WTC11 (cell line): ENCODE measurements around the gene CCDC182. TPM values are rescaled to one million over a fixed set of nuclear protein-coding genes. Genes with fewer than 3 reads are reported as not detected.

Experiments used
- ATAC-seq: fragments of 200-7000 bp; cut with Tn5 transposase; 2 replicates; pipeline ENCODE4 v1.10.0; 2021; ENCODE audit warnings: mild to moderate bottlenecking, moderate library complexity
- CTCF ChIA-PET: fragments of 300-600 bp; sonication (Branson Sonifier 250); formaldehyde crosslinking; loops from one replicate; lab custom pipeline; 2021; ENCODE audit warnings: antibody characterized with exemption; lab: Charles Lee
- POLR2A ChIA-PET: fragments of 350-600 bp; sonication (Branson Sonifier 250); formaldehyde crosslinking; loops from one replicate; lab custom pipeline; 2021; ENCODE audit warnings: antibody characterized with exemption; lab: Charles Lee
- DNase-seq: peaks from one replicate; pipeline ENCODE4 v3.0.0; 2021; ENCODE audit warnings: low spot score
- H3K27ac Mint-ChIP-seq: 2 replicates; pipeline ENCODE4 v1.8.0; 2021; ENCODE audit warnings: mixed read lengths
- H3K27me3 Mint-ChIP-seq: 2 replicates; pipeline ENCODE4 v1.8.0; 2021; ENCODE audit warnings: low read depth, mild to moderate bottlenecking, moderate library complexity, mixed read lengths
- H3K36me3 Mint-ChIP-seq: 2 replicates; pipeline ENCODE4 v1.8.0; 2021; ENCODE audit warnings: mixed read lengths
- H3K4me1 Mint-ChIP-seq: 2 replicates; pipeline ENCODE4 v1.8.0; 2022; ENCODE audit warnings: mixed read lengths
- H3K4me3 Mint-ChIP-seq: 2 replicates; pipeline ENCODE4 v1.8.0; 2021; ENCODE audit warnings: mild to moderate bottlenecking, moderate library complexity, mixed read lengths
- H3K9me3 Mint-ChIP-seq: 2 replicates; pipeline ENCODE4 v1.8.0; 2021; ENCODE audit warnings: mixed read lengths
- AR ChIP-seq: fragments of 250-450 bp; sonication (Bioruptor Pico); IDR thresholded peaks from 2 replicates; pipeline ENCODE4 v1.9.0; 2021; ENCODE audit warnings: mild to moderate bottlenecking
- GTF2I ChIP-seq: fragments of 250-450 bp; sonication (Bioruptor Pico); conservative IDR thresholded peaks from 2 replicates; pipeline ENCODE4 v1.4.0; 2021; ENCODE audit warnings: mild to moderate bottlenecking
- IRF1 ChIP-seq: sonication (generic); formaldehyde crosslinking; IDR thresholded peaks from 2 replicates; pipeline ENCODE4 v1.8.0; 2023; ENCODE audit warnings: missing genetic modification reagents
- MXD4 ChIP-seq: fragments of 250-450 bp; sonication (Bioruptor Pico); IDR thresholded peaks from 2 replicates; pipeline ENCODE4 v1.8.0; 2021; ENCODE audit warnings: mild to moderate bottlenecking, moderate library complexity, borderline replicate concordance
- NR1H2 ChIP-seq: sonication (generic); formaldehyde crosslinking; IDR thresholded peaks from 2 replicates; pipeline ENCODE4 v1.9.0; 2021; ENCODE audit warnings: mild to moderate bottlenecking, moderate library complexity, missing genetic modification reagents
- PRDM15 ChIP-seq: sonication (generic); formaldehyde crosslinking; IDR thresholded peaks from 2 replicates; pipeline ENCODE4 v1.8.0; 2022; ENCODE audit warnings: missing genetic modification reagents
- PREB ChIP-seq: sonication (generic); formaldehyde crosslinking; IDR thresholded peaks from 2 replicates; pipeline ENCODE4 v1.8.1; 2022; ENCODE audit warnings: mild to moderate bottlenecking, missing genetic modification reagents, moderate library complexity, borderline replicate concordance
- SMAD3 ChIP-seq: sonication (generic); formaldehyde crosslinking; IDR thresholded peaks from 2 replicates; pipeline ENCODE4 v1.8.0; 2022; ENCODE audit warnings: missing genetic modification reagents, mild to moderate bottlenecking, borderline replicate concordance
- STAT6 ChIP-seq: sonication (generic); formaldehyde crosslinking; conservative IDR thresholded peaks from 2 replicates; pipeline ENCODE4 v1.8.1; 2023; ENCODE audit warnings: mild to moderate bottlenecking, low read depth, missing genetic modification reagents, moderate library complexity
- ZBTB43 ChIP-seq: sonication (generic); formaldehyde crosslinking; IDR thresholded peaks from 2 replicates; pipeline ENCODE4 v1.8.1; 2023; ENCODE audit warnings: mild to moderate bottlenecking, missing genetic modification reagents
- ZNF317 ChIP-seq: sonication (generic); formaldehyde crosslinking; IDR thresholded peaks from 2 replicates; pipeline ENCODE4 v1.8.1; 2023; ENCODE audit warnings: low read depth, mild to moderate bottlenecking, moderate library complexity, missing genetic modification reagents, borderline replicate concordance
- ZNF512 ChIP-seq: sonication (generic); formaldehyde crosslinking; IDR thresholded peaks from 2 replicates; pipeline ENCODE4 v1.8.1; 2022; ENCODE audit warnings: missing genetic modification reagents, borderline replicate concordance
- ZNF532 ChIP-seq: fragments of 250-450 bp; sonication (Bioruptor Pico); IDR thresholded peaks from 2 replicates; pipeline ENCODE4 v1.9.0; 2021; ENCODE audit warnings: mild to moderate bottlenecking, borderline replicate concordance
- total RNA-seq: library from RNA; stranded (reverse); gene quantifications from 3 replicates; pipeline ENCODE4 v1.2.3, GENCODE V29; 2021

The CCDC182 gene
- total RNA-seq, 1 experiment from 2014 or later, result not detected

GRCh38 chr17:57774872-57775271 lies 29.8 kb upstream of the CCDC182 start (continued):
- no peak for TF ChIP-seq NR1H2
- TF ChIP-seq IRF1 (CRISPR knock-in tag), result no peak
- TF ChIP-seq, all 79 proteins: peak for 0

- Mint-ChIP-seq H3K4me3 (no peak overlapping the region), H3K27ac (no peak overlapping the region), H3K36me3 (no peaks in the 10 kb centered on the region), H3K4me1 (peaks cover 6% of the 10 kb centered on the region), H3K9me3 (no peaks in the 10 kb centered on the region), H3K27me3 (peaks cover 21% of the 10 kb centered on the region)
- no peak for DNase-seq
- no peak for ATAC-seq
- no peak for TF ChIP-seq STAT6
- no peak for TF ChIP-seq AR (CRISPR knock-in tag)
- no peak for TF ChIP-seq ZNF317
- no peak for TF ChIP-seq PREB (CRISPR knock-in tag)
- TF ChIP-seq ZBTB43 (CRISPR knock-in tag), result no peak
- POLR2A ChIA-PET, result no interaction called here
- CTCF ChIA-PET, result interaction anchor here (0.6 to 5.3 kb wide), 3 partner anchors 9 to 268 kb away, joined by 3 to 39 read pairs (median 3); no protein-coding TSS in a partner anchor
Observed at GRCh38 chr17:57773557-57773956, 28.5 kb upstream of the CCDC182 start.

- ChIA-PET POLR2A (no interaction called here), CTCF (interaction anchor here (0.8 to 5.3 kb wide), 5 partner anchors 10 to 61 kb away, joined by 3 to 39 read pairs (median 3); no protein-coding TSS in a partner anchor)
- no peak for DNase-seq
- Mint-ChIP-seq H3K4me1 (peaks cover 6% of the 10 kb centered on the region), H3K27ac (no peak overlapping the region), H3K36me3 (no peaks in the 10 kb centered on the region), H3K27me3 (peaks cover 25% of the 10 kb centered on the region), H3K4me3 (no peak overlapping the region), H3K9me3 (no peaks in the 10 kb centered on the region)
- ATAC-seq, result peak; percentile 60; the same call in 1 of the 2 replicates
- TF ChIP-seq ZNF532 (CRISPR knock-in tag), result no peak
- no peak for TF ChIP-seq ZNF512
- TF ChIP-seq MXD4 (CRISPR knock-in tag), result no peak
- TF ChIP-seq SMAD3 (CRISPR knock-in tag), result no peak
- TF ChIP-seq GTF2I (CRISPR knock-in tag), result no peak
- no peak for TF ChIP-seq PRDM15 (CRISPR knock-in tag)
Observed at GRCh38 chr17:57772774-57773173, 27.7 kb upstream of the CCDC182 start.
